ENCODE measurements around the gene BIN2. TPM values are rescaled to one million over a fixed set of nuclear protein-coding genes. Genes with fewer than 3 reads are reported as not detected.

The BIN2 gene
- total and polyA plus RNA-seq, 9 of the 15 experiments (the other 6 are each of a cell fraction or from before 2014, with no cell fraction given): 0.04 to 0.39 (median 0.25) TPM; not detected in 1

GRCh38 chr12:51246254-51246853 lies 77.6 kb downstream of the BIN2 start (continued):
- TF ChIP-seq ZNF318 (IDR thresholded peaks at IDR 0.05; ENCODE audit: borderline replicate concordance in 1 of 2, low read depth in 1 of 2) (0 out of 4 replicates have a peak, but pooled peaks of 1 of the 2 experiments have one; percentile 51), KLF16 (IDR thresholded peaks at IDR 0.05) (peak; percentile 65; the same call in 1 of the 2 replicates), MEF2A (IDR thresholded peaks at IDR 0.05; ENCODE audit: control insufficient read depth, low read depth, low read length) (peak; percentile 71; the same call in 1 of the 2 replicates), SRF (CRISPR knock-in tag; IDR thresholded peaks at IDR 0.05) (peak in 1 of 2 experiments; percentile 67; a peak in 1 of 4 replicates), ZNF316 (IDR thresholded peaks at IDR 0.05) (peak; percentile 16; the same call in 1 of the 2 replicates), LCOR (CRISPR knock-in tag; IDR thresholded peaks at IDR 0.05) (peak; percentile 85), FOXP1 (CRISPR knock-in tag; IDR thresholded peaks at IDR 0.05) (no peak), CBX2 (IDR thresholded peaks at IDR 0.05; ENCODE audit: insufficient read depth, low read length, poor library complexity, severe bottlenecking) (no peak), PCBP1 (IDR thresholded peaks at IDR 0.05; ENCODE audit: low read depth, low read length, poor library complexity, severe bottlenecking) (no peak), SNIP1 (IDR thresholded peaks at IDR 0.05; ENCODE audit: low read depth) (no peak), CLOCK (CRISPR knock-in tag; IDR thresholded peaks at IDR 0.05; ENCODE audit: borderline replicate concordance) (0 out of 2 replicates have a peak, but pooled peaks have one; percentile 47)
- TF ChIP-seq, protein P1, sequence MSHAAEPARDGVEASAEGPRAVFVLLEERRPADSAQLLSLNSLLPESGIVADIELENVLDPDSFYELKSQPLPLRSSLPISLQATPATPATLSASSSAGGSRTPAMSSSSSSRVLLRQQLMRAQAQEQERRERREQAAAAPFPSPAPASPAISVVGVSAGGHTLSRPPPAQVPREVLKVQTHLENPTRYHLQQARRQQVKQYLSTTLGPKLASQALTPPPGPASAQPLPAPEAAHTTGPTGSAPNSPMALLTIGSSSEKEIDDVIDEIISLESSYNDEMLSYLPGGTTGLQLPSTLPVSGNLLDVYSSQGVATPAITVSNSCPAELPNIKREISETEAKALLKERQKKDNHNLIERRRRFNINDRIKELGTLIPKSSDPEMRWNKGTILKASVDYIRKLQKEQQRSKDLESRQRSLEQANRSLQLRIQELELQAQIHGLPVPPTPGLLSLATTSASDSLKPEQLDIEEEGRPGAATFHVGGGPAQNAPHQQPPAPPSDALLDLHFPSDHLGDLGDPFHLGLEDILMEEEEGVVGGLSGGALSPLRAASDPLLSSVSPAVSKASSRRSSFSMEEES (CRISPR knock-in tag; IDR thresholded peaks at IDR 0.05): peak; percentile 36
- TF ChIP-seq, protein P2, sequence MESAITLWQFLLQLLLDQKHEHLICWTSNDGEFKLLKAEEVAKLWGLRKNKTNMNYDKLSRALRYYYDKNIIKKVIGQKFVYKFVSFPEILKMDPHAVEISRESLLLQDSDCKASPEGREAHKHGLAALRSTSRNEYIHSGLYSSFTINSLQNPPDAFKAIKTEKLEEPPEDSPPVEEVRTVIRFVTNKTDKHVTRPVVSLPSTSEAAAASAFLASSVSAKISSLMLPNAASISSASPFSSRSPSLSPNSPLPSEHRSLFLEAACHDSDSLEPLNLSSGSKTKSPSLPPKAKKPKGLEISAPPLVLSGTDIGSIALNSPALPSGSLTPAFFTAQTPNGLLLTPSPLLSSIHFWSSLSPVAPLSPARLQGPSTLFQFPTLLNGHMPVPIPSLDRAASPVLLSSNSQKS (CRISPR knock-in tag; IDR thresholded peaks at IDR 0.05): 0 out of 2 replicates have a peak, but pooled peaks have one; percentile 39

Measured in K562 (cell line).